NCI-H2171 treated with DMSO at 0.1 percent for 48 hours (cell line): Measurements from ENCODE around the gene KCTD15.
"Not testable (repeated sequence)": the region's sequence is repeated elsewhere in the genome, so short reads cannot be mapped to it uniquely, and the experiment has no call there.

Source experiments
- DNase-seq: peaks from one replicate; lab custom pipeline; 2025; lab: John Stamatoyannopoulos, UW

KCTD15 gene

DNA sequence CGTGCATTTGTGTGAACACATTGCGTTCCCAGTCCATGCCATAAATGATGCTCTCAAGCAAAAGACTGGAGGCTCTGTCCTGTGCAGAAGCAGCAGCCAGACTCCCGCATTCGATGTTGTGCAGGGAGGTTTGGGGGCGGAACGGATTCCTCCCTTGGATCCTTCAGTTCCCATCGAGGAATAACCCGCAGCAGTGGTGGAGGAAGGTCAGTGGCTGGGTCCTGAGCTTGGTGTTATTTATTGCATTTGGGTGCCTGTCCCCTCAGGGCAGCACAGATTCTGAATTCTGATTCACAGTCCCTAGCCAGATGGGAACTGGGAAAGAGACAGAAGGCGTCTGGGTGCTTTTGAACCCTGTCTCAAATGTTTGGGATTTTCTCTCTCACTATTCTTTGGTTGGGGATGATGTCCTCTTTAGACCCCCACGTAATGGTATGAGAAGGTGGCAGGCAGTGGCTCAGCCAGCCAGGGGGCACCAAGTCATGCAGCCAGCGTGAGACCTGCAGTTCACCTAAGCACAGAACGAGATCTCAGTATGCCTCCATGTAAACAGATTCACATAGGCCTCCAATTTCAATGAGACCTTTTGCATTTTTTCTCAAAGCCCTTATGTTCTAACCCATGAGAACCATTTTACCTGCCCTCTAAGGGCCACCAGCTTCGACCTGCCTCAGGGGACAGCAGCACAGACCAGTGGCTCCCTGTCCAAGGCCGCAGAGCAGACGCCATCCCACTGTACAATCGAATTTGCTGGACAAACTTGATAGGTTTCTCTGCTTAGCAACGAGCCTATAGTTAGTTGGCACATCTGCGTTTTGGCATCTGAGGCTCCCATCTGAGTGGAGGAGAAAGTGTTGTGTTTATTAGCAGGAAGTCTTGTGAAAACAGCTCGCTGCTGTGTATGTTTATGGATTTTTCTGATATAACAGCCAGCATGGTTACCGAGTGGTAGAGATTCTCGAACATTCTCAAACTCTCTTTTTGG lies 17.8 kb downstream of the KCTD15 start:
- DNase-seq = no peak

DNA sequence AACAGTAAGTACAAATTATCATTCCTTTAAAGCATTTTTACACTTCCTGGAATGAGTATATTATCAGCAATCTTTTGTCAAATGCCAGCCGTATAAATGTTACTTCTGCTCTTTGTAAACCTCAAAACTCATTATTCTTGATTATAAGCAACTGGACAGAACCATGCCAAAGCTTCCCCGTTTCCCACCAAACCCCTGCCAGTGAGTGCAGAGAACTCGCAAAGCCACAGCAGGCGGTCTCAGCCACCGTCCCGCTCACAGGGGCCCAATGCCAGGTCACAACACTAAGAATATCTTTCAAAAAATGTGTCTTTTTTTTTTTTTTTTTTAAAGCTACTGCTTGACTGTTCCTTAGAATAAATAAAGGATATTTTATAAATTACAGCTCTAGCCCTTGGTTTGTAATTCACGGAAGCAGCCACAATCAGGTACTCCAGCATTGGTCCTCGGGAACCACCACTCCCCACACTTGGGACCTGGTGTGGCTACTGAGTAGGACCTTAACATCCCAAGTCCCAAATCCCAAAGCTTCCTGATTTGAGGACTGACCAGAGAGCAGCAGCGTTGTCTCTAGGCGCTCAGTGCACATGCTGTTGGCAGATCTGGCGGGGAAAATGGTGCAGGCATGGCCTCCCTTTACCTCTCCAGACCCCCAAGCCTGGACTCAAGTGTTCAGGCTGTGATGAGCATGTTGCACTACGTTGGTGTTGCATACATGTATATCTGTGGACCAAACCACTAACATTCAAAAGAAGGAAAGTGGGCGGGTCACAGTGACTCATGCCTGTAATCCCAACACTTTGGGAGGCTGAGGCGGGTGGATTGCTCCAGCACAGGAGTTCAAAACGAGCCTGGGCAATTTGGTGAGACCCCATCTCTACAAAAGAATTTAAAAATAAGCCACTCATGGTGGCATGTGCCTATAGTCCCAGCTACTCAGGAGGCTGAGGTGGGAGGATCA lies 19.0 kb downstream of the KCTD15 start:
- no peak for DNase-seq

DNA sequence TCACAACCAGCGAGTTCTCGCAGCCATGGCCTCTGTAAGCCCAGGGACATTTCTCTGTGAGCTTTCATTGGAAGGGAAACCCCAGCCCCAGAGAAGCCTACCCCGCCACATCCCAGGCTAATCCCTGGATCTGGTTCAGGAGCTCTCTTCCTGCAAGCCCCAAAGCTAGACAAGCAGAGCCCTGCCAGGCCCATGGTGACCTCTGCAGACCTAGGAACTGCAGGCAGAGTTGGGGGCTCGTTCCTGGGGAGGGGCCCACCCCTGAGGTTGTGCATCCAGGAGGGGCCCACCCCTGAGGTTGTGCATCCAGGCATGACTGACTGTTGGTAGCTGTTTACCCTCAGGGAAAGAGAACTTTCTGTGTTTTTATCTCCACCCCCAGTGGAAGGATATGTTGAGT lies 21.7 kb downstream of the KCTD15 start:
- DNase-seq = no peak

DNA sequence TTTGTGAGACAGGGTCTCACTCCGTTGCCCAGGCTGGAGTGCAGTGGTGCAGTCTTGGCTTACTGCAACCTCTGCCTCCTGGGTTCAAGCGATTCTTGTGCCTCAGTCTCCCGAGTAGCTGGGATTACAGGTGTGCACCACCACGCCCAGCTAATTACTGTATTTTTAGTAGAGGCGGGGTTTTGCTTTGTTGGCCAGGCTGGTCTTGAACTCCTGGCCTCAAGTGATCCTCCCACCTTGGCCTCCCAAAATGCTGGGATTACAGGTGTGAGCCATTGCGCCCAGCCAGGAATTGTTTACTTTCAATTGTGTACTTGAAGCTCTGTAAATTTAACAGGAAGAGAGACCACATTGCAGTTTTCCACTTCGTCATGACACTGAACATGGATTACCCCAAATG lies 22.4 kb downstream of the KCTD15 start:
- not testable (repeated sequence) for DNase-seq

DNA sequence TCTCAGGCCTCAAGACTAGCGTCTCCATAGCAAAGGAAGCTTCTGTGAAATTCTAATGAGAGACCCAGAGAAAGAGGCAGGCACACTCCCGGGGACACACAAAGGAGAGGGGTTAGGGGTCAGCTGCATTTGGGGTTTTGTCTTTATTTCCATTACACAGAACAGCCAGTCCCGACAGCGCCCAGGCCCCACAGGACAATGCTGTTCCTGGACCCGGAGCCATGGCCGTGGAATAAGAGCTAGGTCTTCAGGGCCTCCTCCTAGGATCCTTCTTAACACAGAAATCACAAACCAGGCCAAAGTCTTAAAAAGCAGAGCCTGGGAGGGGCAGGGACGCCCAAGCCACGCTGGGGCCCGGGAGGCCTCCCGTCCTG lies 22.8 kb downstream of the KCTD15 start:
- no peak for DNase-seq

DNA sequence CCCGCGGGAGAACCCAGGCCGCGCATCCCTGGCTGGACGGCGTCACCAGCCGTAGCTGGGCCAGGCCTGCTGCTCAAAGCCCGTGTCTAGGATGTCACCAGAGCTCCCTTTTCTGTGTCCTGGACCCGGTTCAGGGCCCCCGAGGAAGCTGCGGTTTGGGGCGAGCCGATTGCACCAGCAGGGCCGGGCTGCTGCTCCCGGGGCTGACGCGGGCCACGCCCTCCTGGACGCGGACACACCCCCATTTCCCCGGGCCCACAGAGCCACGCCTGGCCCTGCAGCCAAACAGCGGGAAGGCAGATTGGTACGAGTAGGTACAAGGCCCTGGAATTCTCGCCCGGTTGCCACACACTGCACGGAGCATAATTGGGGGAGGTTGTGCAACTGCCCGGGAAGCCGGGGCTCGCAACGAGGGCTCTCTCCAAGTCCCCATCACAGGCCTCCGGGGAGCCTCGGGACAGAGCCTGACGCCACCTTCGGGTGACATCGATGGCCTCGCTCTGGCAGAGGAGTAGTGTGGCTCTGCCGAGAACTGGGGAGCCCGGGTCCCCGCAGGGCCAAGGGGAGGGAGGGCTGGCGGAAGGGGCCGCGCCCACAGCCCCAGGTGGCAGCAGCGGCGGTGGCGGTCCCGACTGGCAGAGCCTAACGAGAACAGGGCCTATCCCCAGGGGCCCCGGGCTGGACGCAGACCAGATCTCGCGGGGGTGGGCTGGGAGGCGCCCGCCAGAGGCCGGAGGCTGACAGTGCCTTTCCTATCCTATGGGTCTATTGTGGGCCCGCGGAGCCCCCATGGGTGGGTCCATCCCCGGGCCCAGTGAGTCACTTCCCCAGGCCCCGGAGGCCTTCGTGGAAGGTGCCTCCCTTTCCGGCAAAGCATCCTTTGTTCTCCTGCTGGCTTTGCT lies 23.5 kb downstream of the KCTD15 start:
- peak; percentile 58 for DNase-seq

DNA sequence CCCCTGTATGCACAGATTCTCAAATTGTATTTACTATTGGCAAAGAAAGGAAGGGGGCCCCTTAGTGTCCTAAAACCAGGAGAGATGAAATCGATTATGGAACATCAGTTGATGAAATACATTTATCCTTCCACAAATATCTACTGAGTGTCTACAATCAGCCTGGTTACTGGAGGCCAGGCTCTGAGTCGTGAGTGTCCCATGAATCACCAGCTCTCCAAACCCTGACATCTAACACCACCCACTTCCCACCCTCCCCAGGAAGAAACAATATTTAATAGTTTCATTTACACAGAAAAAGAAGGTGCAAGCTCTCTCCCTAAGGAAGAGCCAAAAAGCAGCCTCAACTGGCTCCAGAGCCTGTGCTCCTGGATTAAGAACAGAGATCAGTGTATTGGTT lies 25.2 kb downstream of the KCTD15 start:
- no peak for DNase-seq

DNA sequence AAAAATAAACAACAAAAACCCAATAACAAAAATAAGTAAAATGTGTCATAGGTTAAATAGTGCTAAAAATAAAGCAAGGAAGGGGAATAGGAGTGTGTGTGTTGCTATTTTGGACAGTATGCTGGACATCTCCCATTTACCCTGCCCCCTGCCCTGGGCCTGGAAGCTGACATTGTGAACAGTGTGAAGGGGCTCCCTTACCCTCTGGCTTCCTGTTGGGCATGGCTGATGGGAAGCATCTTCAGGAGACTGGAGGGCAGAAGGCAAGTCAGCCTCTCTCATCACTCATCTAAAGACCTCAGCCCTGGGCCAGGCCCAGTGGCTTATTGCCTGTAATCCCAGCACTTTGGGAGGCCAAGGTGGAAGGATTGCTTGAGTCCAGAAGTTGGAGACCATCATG lies 26.7 kb downstream of the KCTD15 start:
- DNase-seq = no peak

DNA sequence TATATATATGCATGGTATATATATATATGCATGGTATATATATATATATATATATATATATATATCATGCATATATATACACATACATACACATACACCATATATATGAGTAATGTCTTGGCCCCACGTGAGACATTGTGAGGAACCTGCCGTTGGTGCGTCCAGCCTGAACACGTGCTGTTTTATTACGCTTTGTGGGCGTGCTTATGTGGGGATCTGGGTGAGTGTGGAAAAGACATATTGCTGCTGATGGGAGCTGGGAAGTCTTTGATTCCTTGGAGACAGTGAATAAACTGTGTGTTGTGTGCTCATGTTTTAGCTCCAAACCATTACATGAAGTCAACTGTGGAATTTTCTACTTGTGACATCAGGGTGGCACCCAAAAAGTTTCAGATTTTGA lies 28.9 kb downstream of the KCTD15 start:
- DNase-seq = no peak

DNA sequence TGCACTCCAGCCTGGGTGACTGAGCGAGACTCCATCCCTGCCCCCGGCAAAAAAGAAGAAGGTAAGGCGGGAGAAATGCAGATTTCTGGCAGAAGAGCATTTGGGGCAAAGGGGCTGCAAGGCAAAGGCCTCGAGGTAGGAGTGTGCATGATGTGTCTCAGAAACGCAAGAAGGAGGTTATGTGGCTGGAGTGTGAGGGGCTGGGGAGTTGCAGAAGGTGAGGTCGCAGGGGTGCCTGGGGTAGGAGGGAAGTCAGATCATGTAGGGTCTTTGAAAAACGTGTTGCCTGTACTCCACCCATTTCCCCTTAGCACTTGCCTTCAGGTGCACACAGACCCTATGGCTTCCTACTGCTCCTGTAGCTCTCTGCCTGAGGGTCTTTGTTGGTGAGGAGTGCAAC lies 29.9 kb downstream of the KCTD15 start:
- DNase-seq = no peak

DNA sequence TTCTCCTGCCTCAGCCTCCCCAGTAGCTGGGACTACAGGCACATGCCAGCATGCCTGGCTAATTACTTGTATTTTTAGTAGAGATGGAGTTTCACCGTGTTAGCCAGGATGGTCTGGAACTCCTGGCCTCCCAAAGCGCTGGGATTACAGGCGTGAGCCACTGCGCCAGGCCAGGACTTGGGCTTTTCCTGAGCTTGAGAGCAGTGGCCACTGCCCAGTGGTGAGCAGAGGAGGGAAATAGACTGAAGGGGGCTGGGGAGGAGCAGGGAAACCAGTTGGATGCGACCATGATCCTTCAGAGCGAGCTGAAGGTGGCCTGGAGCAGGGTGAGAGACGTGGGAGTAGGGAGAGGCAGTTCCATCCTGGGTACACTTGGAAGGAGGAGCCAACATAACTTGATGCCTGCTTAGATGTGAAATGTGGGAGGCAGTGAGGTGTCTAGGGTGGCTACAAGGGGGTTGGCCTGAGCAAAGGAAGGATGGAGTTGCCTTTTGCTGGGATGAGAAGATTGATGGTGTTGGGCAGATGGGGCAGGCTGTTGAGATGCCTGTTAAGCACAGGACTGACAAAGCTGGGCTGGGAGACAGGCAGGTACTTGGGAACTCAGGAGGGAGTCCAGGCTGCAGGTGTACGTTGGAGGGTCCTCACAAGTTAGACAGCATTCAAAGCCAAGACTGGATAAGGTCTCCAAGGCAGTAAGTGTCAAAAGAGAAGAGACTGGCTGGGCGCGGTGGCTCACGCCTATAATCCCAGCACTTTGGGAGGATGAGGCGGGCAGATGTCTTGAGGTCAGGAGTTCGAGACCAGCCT lies 31.8 kb downstream of the KCTD15 start:
- DNase-seq = no peak

DNA sequence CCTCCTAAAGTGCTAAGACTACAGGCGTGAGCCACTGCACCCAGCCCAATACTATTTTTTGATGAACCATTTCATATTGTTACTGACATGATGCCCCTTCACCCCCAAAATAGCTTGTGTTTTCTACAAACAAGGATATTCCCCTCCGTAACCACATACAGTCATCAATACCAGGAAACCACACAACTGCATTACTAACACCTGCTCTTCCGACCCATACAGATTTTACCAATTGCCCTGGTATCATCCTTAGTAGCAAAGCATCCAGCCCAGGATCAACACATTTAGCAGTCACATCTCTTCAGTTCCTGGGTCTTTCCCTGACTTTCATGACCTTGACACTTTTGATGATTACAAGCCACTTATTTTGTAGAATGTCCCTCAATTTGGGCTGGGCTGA lies 33.6 kb downstream of the KCTD15 start:
- no peak for DNase-seq

DNA sequence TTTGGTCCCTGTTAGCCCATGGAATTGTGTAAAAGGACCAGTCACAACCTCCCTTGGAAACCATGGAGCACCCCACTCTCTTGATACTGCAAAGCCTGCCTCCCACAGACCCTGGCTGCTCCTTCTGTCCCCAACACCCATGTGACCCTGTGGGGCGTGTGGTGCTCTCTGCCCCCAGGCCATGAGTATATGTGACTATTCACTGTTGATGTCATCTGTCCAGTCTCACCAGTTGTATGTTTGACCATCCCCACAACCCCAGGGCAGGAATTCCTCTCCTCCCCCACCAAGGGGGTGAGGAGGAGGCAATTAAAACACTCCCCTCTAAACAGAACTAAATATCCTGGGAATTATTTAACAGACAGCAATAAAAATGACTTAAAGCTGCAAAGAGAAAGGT lies 35.2 kb downstream of the KCTD15 start:
- no peak for DNase-seq

DNA sequence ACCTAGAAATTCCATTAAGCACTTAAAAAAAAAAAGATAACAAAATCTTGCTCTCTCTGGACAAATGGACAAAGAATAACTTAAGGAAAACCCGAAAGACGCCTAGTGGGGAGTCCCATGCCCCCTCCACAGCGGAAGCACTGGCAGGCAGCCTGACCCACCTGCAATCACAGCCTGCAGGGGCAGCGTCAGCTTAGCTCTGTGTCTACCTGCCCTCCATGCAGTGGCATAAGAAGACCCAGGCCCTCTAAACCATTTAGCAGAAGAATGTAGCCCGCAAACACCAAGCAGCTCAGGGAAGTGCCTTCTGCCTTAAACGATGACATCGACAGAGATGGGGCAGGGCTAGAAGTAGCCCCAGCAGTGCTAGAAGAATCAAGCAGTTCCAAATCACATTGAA lies 36.0 kb downstream of the KCTD15 start:
- no peak for DNase-seq

DNA sequence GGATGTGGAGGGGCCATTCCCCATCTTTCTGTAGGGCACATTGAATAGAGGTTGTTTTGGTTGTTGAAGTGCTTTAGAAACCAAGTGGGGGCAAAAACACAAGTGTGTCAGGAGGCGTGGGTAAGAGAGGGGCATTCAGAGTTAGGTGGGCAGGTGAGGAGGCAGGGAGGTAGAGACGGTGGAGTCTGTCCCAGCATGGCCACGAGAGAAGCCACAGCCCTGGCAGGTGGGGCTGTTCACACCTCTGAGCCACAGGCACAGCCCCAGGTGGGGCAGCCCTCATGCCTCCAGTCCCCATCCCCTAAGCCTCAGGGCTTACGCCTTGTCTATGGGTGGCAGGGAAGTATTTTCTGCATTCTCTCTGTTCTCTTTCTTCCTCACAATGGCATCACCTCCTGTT lies 43.7 kb downstream of the KCTD15 start:
- DNase-seq = no peak

DNA sequence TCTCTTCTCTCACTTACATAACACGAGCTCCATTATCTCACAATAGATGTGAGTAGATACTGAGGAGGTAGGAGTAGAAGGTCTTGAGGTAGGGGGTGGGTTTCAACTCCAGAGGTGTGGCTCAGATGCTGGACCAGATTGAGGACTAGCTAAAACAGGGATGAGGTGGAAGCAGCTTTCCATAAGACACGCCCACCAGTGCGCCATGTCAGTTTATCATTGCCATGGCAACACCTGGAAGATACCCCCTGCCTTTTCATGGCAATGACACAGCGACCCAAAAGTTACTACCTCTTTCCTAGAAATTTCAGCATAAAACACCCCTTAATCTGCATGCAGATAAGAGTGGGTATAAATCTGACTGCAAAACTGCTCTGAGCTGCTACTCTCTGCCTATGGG lies 44.1 kb downstream of the KCTD15 start:
- no peak for DNase-seq

DNA sequence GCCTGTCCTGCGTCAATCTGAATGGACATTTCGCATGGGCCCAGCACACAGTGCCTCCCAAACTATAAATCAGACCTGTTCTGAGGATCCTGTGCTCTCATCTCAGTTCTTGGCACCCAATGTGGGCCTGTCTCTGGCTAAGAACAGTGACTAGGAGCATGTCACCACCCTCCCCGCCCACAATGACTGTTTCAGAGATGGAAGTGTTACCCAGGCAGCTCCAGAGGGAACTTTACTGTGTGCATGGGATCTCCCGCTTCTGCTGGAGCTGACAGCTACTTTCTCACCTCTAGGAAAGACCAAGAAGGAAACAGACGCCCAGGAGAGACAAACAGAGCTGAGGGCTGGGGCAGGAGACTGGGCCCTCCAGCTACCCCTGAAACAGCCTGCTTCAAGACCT lies 45.0 kb downstream of the KCTD15 start:
- no peak for DNase-seq

DNA sequence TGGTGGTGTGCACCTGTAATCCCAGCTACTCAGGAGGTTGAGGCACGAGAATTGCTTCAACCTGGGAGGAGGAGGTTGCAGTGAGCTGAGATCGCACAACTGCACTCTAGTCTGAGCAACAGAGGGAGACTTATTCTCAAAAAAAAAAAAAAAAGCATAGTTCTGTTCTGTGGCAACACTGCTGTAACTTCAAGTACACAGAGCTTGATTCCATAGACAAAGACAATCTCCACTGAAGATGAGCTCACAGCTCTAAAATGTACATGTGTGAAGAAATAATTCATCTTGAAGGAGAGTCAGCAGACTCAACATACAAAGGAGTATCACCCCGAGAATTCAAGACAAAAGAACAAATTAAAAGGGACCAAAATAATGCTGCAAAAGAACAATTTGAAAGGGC lies 47.8 kb downstream of the KCTD15 start:
- DNase-seq = no peak

DNA sequence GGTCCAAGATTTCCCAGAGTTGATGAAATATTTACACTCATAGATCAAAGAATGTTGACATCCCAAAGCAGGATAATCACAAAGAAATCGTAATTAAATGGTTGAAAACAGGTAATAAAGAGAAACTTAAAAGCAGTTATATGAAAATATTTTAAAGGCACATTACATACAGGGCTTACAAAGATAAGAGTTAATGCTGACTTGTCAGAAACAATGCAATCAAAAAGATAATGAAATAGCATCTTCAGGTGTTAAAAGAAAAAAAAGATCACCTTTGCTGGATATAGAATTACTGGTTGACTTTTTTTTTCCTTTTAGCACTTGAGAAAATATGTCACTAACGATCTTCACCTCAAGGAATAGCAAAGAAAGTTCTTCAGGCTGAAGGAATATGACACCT lies 48.8 kb downstream of the KCTD15 start:
- no peak for DNase-seq

DNA sequence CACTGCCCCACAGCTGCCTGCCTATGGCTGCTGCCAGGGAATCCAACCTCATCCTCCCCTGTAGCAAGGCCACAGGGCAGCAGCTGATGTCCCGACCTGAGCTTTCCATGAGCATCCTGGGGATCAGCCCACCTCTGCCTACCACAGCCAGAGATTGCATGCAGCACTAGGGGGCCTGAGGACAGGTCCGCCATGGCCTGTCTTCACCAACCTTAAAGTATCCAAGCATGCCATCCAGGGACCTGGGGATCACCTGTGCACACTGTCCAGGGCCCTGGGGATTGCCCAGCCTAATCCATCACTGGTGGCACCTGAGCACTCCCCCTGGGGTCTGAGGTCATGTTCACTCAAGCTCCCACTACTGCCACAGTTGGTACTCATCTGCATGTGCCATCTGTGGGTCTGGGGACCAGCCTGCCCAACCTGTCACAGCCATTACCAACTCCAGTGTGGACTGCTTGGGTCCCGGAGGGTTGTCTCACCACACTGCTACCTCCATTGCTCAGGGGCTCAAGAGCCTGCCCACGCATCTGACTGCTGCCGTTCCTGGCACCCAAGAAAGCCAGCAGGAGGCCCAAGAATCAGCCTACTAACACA lies 53.0 kb downstream of the KCTD15 start:
- no peak for DNase-seq

DNA sequence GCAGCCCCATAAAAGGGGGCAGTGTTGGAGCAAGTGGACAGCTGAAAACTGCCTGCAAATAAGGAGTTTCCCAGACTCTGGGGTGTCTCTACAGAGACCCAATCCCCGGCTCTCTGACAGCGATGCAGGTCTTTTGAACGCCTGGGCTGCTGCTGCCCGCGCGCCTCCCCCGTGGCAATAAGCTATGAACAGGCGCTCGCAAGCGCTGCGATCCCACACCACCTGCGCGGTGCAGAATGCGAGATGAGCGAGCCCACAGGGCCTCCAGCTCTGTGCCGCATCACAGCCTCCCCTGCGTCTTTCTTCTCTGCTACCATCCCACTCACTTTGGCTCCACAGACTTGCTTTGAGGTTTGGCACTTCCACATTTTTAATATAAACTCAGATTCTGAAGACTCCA lies 62.3 kb downstream of the KCTD15 start:
- DNase-seq = no peak
